OCI-LY1 (cell line): ENCODE results near the gene LAMTOR2.

Source experiments
- CTCF ChIP-seq: fragments of 200-600 bp; sonication (generic), shearing (Covaris generic); IDR thresholded peaks from 2 replicates; pipeline ENCODE4 v1.5.1; 2017; ENCODE audit warnings: mild to moderate bottlenecking, antibody characterized with exemption, low read length, moderate library complexity, mixed read lengths
- EZH2 ChIP-seq: fragments of 200-600 bp; sonication (generic), shearing (Covaris generic); IDR thresholded peaks from 2 replicates; pipeline ENCODE4 v1.8.0; 2017; ENCODE audit warnings: borderline replicate concordance, mixed run types, mild to moderate bottlenecking, antibody characterized with exemption, low read length, moderate library complexity, mixed read lengths

- no peak for TF ChIP-seq CTCF
- no peak for TF ChIP-seq EZH2
Measured at GRCh38 chr1:156075775-156076204, 21.2 kb downstream of the LAMTOR2 start.
